Activated CD8-positive, alpha-beta T cell treated with anti-CD3 and anti-CD28 coated beads for 36 hours (primary cell): ENCODE results near the gene ASTN2. TPM values are rescaled to one million over a fixed set of nuclear protein-coding genes. Genes with fewer than 3 reads are reported as not detected.

Experiments used
- ATAC-seq: fragments of 200-7000 bp; cut with Tn5 transposase; one replicate; pipeline ENCODE4 v1.10.0; 2021; ENCODE audit warnings: mild to moderate bottlenecking, moderate library complexity
- CTCF ChIA-PET: fragments of 350-600 bp; sonication (Branson Sonifier 250); formaldehyde crosslinking; loops from one replicate; lab custom pipeline; 2021; ENCODE audit warnings: antibody characterized with exemption; lab: Charles Lee
- POLR2A ChIA-PET: fragments of 350-600 bp; sonication (Branson Sonifier 250); formaldehyde crosslinking; loops from one replicate; lab custom pipeline; 2021; ENCODE audit warnings: antibody characterized with exemption; lab: Charles Lee
- DNase-seq: peaks from one replicate; pipeline ENCODE4 v3.0.0-alpha.2; 2020
- H3K27ac Mint-ChIP-seq: one replicate; pipeline ENCODE4 v1.8.0; 2021; ENCODE audit warnings: mild to moderate bottlenecking, mixed read lengths
- H3K27me3 Mint-ChIP-seq: one replicate; pipeline ENCODE4 v1.8.0; 2021; ENCODE audit warnings: mixed read lengths
- H3K36me3 Mint-ChIP-seq: one replicate; pipeline ENCODE4 v1.8.0; 2021; ENCODE audit warnings: low read depth, mixed read lengths
- H3K4me1 Mint-ChIP-seq: one replicate; pipeline ENCODE4 v1.8.0; 2021; ENCODE audit warnings: low read depth, mixed read lengths
- H3K4me3 Mint-ChIP-seq: one replicate; pipeline ENCODE4 v1.8.0; 2021; ENCODE audit warnings: mild to moderate bottlenecking, moderate library complexity, mixed read lengths
- H3K9me3 Mint-ChIP-seq: one replicate; pipeline ENCODE4 v1.8.0; 2021; ENCODE audit warnings: mixed read lengths
- intact Hi-C: fragments of 100-400 bp; cut with micrococcal nuclease; formaldehyde crosslinking; loops from one replicate; pipeline ENCODE4 v1.10.0; 2022
- total RNA-seq, 2 experiments: library from RNA; stranded (reverse); gene quantifications; one replicate each; pipeline ENCODE4 v1.2.3, GENCODE V29; 2021
- TF ChIP-seq, protein P1 (sequence below): fragments of 200-600 bp; IDR thresholded peaks from one replicate; pipeline ENCODE4 v1.8.0; 2022; ENCODE audit warnings: antibody characterized with exemption, mild to moderate bottlenecking

ASTN2 gene
- total RNA-seq, 2 experiments from 2014 or later = 5.2 to 5.7 TPM

- DNase-seq (no peak), ATAC-seq (no peak)
- no peaks in the 10 kb centered on the region for H3K4me1 Mint-ChIP-seq
- H3K4me3 Mint-ChIP-seq = no peak overlapping the region
- no peaks in the 10 kb centered on the region for H3K36me3 Mint-ChIP-seq
- CTCF ChIA-PET = no interaction called here
- intact Hi-C loops = no loop called here
- H3K27me3 Mint-ChIP-seq = no peaks in the 10 kb centered on the region
- H3K9me3 Mint-ChIP-seq = peaks cover 3% of the 10 kb centered on the region
- POLR2A ChIA-PET = no interaction called here
- no peak overlapping the region for H3K27ac Mint-ChIP-seq
- TF ChIP-seq, protein P1, sequence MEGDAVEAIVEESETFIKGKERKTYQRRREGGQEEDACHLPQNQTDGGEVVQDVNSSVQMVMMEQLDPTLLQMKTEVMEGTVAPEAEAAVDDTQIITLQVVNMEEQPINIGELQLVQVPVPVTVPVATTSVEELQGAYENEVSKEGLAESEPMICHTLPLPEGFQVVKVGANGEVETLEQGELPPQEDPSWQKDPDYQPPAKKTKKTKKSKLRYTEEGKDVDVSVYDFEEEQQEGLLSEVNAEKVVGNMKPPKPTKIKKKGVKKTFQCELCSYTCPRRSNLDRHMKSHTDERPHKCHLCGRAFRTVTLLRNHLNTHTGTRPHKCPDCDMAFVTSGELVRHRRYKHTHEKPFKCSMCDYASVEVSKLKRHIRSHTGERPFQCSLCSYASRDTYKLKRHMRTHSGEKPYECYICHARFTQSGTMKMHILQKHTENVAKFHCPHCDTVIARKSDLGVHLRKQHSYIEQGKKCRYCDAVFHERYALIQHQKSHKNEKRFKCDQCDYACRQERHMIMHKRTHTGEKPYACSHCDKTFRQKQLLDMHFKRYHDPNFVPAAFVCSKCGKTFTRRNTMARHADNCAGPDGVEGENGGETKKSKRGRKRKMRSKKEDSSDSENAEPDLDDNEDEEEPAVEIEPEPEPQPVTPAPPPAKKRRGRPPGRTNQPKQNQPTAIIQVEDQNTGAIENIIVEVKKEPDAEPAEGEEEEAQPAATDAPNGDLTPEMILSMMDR = no peak
Observed at GRCh38 chr9:117060963-117061362, 353.9 kb downstream of the ASTN2 start.

GRCh38 chr9:117050007-117050406 lies 364.9 kb downstream of the ASTN2 start:
- no peak for ATAC-seq
- ChIA-PET POLR2A (no interaction called here), CTCF (no interaction called here)
- TF ChIP-seq, protein P1 = no peak
- Mint-ChIP-seq H3K36me3 (no peaks in the 10 kb centered on the region), H3K27me3 (no peaks in the 10 kb centered on the region), H3K27ac (no peak overlapping the region), H3K9me3 (no peaks in the 10 kb centered on the region), H3K4me3 (no peak overlapping the region), H3K4me1 (no peaks in the 10 kb centered on the region)
- DNase-seq = no peak
- intact Hi-C loops = no loop called here

DNA sequence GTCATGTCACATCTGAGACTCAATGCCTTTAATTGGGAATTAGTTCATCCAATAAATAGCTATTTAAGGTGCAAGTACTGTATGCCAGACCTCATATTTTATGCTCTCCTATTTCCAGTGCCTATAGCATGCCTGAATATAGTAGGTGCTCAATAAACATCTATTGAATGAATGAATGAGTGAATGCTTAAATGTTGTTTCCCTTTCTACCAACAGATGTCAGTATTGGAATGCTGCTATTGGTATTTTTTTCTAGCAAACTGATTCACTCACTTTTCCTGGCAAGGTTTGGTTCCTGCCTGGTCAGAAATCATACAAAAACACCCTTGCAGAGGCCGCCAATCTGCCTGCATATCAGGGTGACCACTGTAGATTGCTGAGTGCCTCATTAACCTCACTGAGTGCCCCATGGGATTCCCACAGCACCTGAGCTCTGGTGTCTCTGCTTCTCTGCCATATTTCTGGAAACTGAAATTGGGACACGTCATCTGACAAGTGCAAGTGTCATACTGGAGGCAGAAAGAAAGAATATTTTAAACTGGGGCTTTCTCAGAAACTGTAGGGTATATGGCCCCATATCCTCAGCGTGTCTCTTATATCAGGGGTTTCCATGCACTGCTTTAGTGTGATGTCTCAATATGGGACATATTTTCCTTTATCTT lies 368.1 kb downstream of the ASTN2 start:
- H3K4me1 Mint-ChIP-seq = no peaks in the 10 kb centered on the region
- ChIA-PET POLR2A (interaction anchor here (0.7 kb wide), 1 partner anchor 41 kb away, joined by 3 read pairs; no protein-coding TSS in a partner anchor), CTCF (interaction anchor here (1.6 kb wide), 1 partner anchor 441 kb away, joined by 3 read pairs; no protein-coding TSS in a partner anchor)
- H3K4me3 Mint-ChIP-seq = no peak overlapping the region
- TF ChIP-seq, protein P1 = no peak
- no peaks in the 10 kb centered on the region for H3K27me3 Mint-ChIP-seq
- H3K27ac Mint-ChIP-seq = no peak overlapping the region
- no peaks in the 10 kb centered on the region for H3K9me3 Mint-ChIP-seq
- intact Hi-C loops = no loop called here
- H3K36me3 Mint-ChIP-seq = no peaks in the 10 kb centered on the region
- DNase-seq (no peak), ATAC-seq (no peak)

GRCh38 chr9:117044241-117044640 lies 370.6 kb downstream of the ASTN2 start:
- Mint-ChIP-seq H3K36me3 (no peaks in the 10 kb centered on the region), H3K4me1 (no peaks in the 10 kb centered on the region), H3K27ac (no peak overlapping the region), H3K9me3 (no peaks in the 10 kb centered on the region), H3K27me3 (peaks cover 2% of the 10 kb centered on the region), H3K4me3 (no peak overlapping the region)
- TF ChIP-seq, protein P1 = no peak
- POLR2A ChIA-PET = no interaction called here
- CTCF ChIA-PET = no interaction called here
- ATAC-seq (no peak), DNase-seq (no peak)
- intact Hi-C loops = no loop called here

GRCh38 chr9:117043159-117043558 lies 371.7 kb downstream of the ASTN2 start:
- ChIA-PET CTCF (no interaction called here), POLR2A (no interaction called here)
- peaks cover 2% of the 10 kb centered on the region for H3K27me3 Mint-ChIP-seq
- no peak overlapping the region for H3K27ac Mint-ChIP-seq
- DNase-seq = no peak
- intact Hi-C loops = no loop called here
- TF ChIP-seq, protein P1 = no peak
- no peak overlapping the region for H3K4me3 Mint-ChIP-seq
- no peaks in the 10 kb centered on the region for H3K9me3 Mint-ChIP-seq
- H3K36me3 Mint-ChIP-seq = no peaks in the 10 kb centered on the region
- no peak for ATAC-seq
- H3K4me1 Mint-ChIP-seq = no peaks in the 10 kb centered on the region
